HG03378 (cell line): ENCODE data around the gene MUC5AC.
"Not testable (repeated sequence)": the region's sequence is repeated elsewhere in the genome, so short reads cannot be mapped to it uniquely, and the experiment has no call there.

Experiments used
- ATAC-seq: cut with Tn5 transposase; IDR thresholded peaks from one replicate; pipeline ENCODE4 v1.9.1; 2021; ENCODE audit warnings: mild to moderate bottlenecking, moderate library complexity; ENCODE audit not compliant: unreplicated experiment

The MUC5AC gene

GRCh38 chr11:1160231-1161101 lies 2.7 kb downstream of the MUC5AC start:
- no peak for ATAC-seq

- ATAC-seq, result no peak
These were observed 3.8 kb downstream of the MUC5AC start for GRCh38 chr11:1161410-1162137.

- ATAC-seq, result no peak
These were observed 4.4 kb downstream of the MUC5AC start for GRCh38 chr11:1162138-1162475.

GRCh38 chr11:1162491-1163311 lies 4.9 kb downstream of the MUC5AC start:
- no peak for ATAC-seq

GRCh38 chr11:1163321-1163910 lies 5.7 kb downstream of the MUC5AC start:
- ATAC-seq, result no peak

- no peak for ATAC-seq
These were observed 6.4 kb downstream of the MUC5AC start for GRCh38 chr11:1163911-1164735.

- ATAC-seq, result not testable (repeated sequence)
These were observed 7.1 kb downstream of the MUC5AC start for GRCh38 chr11:1164779-1165255.

- ATAC-seq, result no peak
These were observed 7.7 kb downstream of the MUC5AC start for GRCh38 chr11:1165256-1166041.

GRCh38 chr11:1167256-1167655 lies 9.5 kb downstream of the MUC5AC start:
- ATAC-seq, result no peak

GRCh38 chr11:1167751-1168231 lies 10.0 kb downstream of the MUC5AC start:
- no peak for ATAC-seq

- ATAC-seq, result no peak
These were observed 10.5 kb downstream of the MUC5AC start for GRCh38 chr11:1168256-1168655.

GRCh38 chr11:1168721-1169161 lies 11.0 kb downstream of the MUC5AC start:
- ATAC-seq, result no peak

- no peak for ATAC-seq
These were observed 13.7 kb downstream of the MUC5AC start for GRCh38 chr11:1171223-1171984.

GRCh38 chr11:1171985-1172728 lies 14.4 kb downstream of the MUC5AC start:
- no peak for ATAC-seq

GRCh38 chr11:1172729-1173117 lies 15.0 kb downstream of the MUC5AC start:
- no peak for ATAC-seq

GRCh38 chr11:1173396-1173795 lies 15.6 kb downstream of the MUC5AC start:
- not testable (repeated sequence) for ATAC-seq
